Measurements from ENCODE around the gene ZNF304.

ZNF304 gene

DNA sequence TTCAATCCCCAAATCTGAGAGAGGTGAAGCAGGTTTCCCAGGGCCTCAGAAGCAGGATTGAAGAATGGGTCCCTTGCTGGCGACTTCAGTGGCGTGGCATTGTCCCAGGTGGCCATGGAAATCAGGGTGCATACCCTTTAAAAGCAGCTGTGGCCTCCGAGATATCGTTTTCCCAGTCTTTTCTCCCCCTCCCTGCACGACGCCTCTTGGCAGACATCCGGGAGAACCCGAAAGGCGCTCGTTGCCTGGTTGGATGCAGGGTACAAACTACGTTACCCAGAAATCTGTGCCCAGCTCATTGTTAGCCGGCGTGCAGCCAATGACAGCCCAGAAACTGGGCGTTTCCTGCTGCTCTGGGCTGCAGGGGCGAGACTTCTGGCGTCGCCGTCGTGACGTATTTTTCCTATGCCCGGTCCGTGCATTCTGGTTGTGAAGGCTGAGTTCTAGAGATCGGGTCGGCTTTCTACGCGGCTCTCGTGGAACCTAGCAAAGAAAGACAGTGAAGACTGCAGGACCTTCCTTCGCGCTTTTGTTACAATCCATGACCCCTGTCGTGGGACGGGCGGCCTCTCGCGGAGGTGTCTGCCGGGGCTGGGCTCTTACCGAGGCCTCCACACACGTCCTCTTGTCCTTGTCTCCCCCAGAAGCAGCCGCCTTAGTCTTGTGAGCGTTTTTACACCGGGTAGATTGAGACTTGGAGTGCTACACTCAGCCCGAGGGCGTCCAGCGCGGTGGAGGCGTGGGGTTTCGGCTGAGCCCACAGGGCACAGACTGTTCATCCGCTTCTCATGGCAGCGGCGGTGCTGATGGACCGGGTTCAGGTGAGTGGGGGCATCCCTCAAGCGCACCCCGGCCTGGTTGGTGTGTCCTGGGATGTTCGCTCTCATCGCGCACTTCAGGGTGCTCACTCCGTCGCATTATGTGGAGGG, at the start of gene ZNF304:
Gene ZNF304, plus strand, starts transcription at position 395 of the 929 bp plus-strand sequence. Its CDS starts 394 bp downstream, at position 789.
- H3K27me3 Mint-ChIP-seq, result peaks cover 8% of the 10 kb centered on the region
- H3K27ac Mint-ChIP-seq, result peak within 1 kb of the TSS; percentile 88
- peaks cover 52% of the 10 kb centered on the region for H3K36me3 Mint-ChIP-seq (ENCODE audit: low read depth)
- peaks cover 31% of the 10 kb centered on the region for H3K9me3 Mint-ChIP-seq
- peaks cover 32% of the 10 kb centered on the region for H3K4me1 Mint-ChIP-seq (ENCODE audit: low read depth)
- H3K4me3 Mint-ChIP-seq, result peak within 1 kb of the TSS; percentile 92

DNA sequence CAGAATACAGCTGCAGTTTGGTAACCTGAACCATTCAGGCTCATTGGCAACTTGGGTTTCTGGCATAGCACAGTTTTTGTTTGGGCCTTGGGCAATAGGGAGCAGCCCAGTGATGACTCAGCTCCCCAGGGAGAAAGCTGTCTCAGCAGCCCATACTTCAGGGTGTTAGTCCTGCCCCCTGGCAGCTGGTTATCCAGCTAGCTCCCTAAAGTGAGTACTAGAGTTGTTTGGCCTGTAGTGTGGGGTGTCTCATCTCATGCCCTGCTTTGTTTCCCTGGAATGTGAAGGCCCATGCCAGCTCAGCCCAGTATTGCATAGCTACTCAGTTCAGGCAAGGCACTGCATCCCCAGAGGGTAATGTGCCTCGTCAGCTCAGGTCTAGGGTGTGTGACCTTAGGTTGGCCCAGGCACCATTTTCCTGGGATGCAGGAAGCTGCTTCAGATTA, 49.0 kb upstream of the ZNF304 start:
- Mint-ChIP-seq H3K27ac (no peak overlapping the region), H3K4me1 (ENCODE audit: low read depth) (peaks cover 19% of the 10 kb centered on the region), H3K4me3 (no peak overlapping the region), H3K9me3 (peaks cover 14% of the 10 kb centered on the region), H3K36me3 (ENCODE audit: low read depth) (peaks cover 77% of the 10 kb centered on the region), H3K27me3 (no peaks in the 10 kb centered on the region)

DNA sequence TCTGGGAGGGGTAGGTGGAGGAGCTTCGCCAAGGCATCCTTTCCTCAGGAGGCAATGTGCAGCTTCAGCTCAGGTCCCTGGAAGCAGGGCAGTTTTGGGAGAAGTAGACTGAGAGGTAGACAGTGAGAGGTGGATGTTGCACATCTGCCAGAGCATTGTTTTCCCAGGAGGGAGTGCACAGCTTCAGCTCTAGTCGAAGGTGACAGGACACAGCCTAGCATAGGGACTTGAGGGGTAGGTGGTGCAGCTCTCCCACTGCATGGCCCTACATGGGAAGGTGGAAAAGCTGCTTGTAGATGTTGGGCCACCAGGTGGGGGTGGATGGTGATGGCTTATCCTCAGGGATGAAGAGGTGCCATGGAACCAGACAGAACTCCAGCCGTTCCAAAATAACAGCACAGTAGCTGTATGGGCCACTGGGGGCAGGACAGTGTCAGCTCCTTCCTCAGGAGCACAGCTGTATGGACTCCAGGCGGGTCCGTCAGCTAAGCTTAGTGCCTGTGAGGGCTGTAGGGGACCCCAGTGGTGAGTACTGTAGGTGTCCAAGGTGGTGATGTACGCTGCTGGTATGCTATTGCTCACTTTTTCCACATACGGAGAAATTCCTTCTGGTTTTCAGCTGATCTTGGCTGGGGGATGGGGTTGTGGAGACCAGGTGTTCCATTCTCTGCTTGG, 48.2 kb upstream of the ZNF304 start:
- Mint-ChIP-seq H3K4me3 (no peak overlapping the region), H3K36me3 (ENCODE audit: low read depth) (peaks cover 69% of the 10 kb centered on the region), H3K27me3 (no peaks in the 10 kb centered on the region), H3K4me1 (ENCODE audit: low read depth) (peaks cover 15% of the 10 kb centered on the region), H3K9me3 (peaks cover 9% of the 10 kb centered on the region), H3K27ac (no peak overlapping the region)

DNA sequence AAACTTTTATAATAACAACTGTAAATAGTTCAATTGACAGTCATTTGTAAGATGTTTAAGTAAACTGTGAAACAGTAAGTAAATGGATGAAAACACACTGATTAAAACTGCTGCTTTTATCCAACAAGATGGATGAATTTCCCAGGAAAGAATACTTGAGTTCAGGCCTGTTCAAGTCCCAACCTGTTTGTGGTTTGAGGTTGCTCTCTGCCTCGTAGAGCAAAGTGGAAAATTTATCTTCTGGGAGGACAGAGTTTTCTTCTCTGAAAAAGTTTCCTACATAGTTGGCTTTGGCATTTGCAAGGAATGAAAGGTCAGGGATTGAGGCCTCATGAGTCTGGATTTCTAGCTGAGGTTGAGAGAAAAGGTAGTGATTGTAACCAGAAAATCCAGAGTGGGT, 46.0 kb upstream of the ZNF304 start:
- Mint-ChIP-seq H3K27ac (no peak overlapping the region), H3K9me3 (peaks cover 12% of the 10 kb centered on the region), H3K4me1 (ENCODE audit: low read depth) (peaks cover 17% of the 10 kb centered on the region), H3K36me3 (ENCODE audit: low read depth) (peaks cover 59% of the 10 kb centered on the region), H3K27me3 (no peaks in the 10 kb centered on the region), H3K4me3 (no peak overlapping the region)

DNA sequence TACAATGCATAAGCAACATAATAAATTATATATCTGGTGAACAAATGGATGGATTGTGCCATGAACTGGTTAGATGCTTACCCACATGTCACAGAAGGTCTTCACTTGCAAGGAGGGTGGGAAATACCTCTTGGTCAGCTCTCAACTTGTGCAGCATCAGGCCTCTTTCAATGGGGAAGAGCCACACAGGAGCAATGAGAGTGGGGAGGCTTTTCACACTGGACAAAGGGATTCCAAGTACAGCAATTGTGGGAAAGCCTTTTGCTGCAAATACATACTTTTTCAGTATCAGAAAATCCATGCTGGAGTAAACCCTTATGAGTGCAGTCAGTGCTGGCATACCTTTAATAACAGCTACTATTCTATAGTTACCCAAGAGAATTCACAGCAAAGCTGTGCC, 42.6 kb upstream of the ZNF304 start:
- Mint-ChIP-seq H3K36me3 (ENCODE audit: low read depth) (peaks cover 27% of the 10 kb centered on the region), H3K9me3 (peaks cover 18% of the 10 kb centered on the region), H3K4me3 (no peak overlapping the region), H3K27ac (no peak overlapping the region), H3K27me3 (no peaks in the 10 kb centered on the region), H3K4me1 (ENCODE audit: low read depth) (peaks cover 11% of the 10 kb centered on the region)

DNA sequence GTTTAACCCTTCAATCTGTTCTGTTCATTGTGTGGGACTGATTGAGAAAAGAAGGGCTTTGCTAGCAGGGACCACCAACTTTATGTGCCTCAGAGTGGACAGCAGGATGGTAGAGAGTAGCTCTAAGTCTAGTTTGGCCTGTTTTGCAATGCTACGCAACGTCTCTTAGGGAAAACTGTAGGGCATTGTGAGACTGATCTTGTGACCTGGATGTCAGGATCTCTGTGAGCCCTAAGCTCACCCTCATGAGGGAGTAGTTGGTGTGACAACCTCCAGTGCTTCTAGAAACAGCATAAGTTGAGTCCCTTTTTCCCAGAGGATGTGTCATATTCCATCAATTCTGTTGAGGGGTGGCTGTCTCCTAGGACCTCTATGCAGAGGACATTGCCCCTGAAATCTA, 40.3 kb upstream of the ZNF304 start:
- peaks cover 21% of the 10 kb centered on the region for H3K36me3 Mint-ChIP-seq (ENCODE audit: low read depth)
- H3K4me3 Mint-ChIP-seq, result no peak overlapping the region
- H3K9me3 Mint-ChIP-seq, result peaks cover 28% of the 10 kb centered on the region
- peaks cover 10% of the 10 kb centered on the region for H3K27me3 Mint-ChIP-seq
- H3K27ac Mint-ChIP-seq, result no peak overlapping the region
- H3K4me1 Mint-ChIP-seq (ENCODE audit: low read depth), result peaks cover 5% of the 10 kb centered on the region

DNA sequence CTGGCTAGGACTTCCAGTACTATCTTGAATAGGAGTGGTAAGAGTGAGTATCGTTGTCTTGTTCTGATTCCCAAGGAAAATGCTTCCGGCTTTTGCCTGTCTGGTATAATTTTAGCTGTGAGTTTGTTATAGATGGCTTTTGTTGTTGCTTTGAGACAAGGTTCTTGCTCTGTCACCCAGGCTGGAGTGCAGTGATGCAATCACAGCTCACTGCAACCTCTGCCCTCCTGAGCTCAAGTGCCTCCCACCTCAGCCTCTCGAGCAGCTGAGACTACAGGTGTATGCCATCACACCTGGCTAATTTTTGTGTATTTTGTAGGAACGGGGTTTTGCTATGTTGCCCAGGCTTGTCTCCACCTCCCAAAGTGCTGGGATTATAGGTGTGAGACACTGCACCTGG, 36.9 kb upstream of the ZNF304 start:
- no peak overlapping the region for H3K27ac Mint-ChIP-seq
- H3K9me3 Mint-ChIP-seq, result peaks cover 27% of the 10 kb centered on the region
- H3K4me3 Mint-ChIP-seq, result no peak overlapping the region
- H3K4me1 Mint-ChIP-seq (ENCODE audit: low read depth), result peaks cover 5% of the 10 kb centered on the region
- H3K36me3 Mint-ChIP-seq (ENCODE audit: low read depth), result peaks cover 16% of the 10 kb centered on the region
- peaks cover 34% of the 10 kb centered on the region for H3K27me3 Mint-ChIP-seq

DNA sequence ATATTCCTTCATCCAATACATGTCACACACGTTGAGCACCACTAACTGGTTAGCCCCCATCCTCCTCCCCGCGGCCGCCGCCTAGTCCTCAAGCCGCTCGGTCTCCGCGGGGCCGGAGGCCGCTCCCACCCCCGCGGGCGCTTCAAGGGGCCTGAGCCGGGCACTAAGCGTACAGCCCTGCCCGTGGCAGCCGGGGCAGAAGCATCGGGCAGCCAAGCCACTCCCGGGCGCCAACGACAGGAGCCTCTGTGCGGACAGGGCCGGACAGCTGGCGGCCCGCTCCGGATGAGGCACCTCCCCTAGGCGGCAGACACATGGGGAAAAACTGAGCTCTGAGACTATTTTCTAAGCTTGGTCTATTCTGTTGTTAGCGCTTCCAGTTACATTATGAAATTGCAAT, 33.6 kb upstream of the ZNF304 start:
- Mint-ChIP-seq H3K4me3 (no peak overlapping the region), H3K9me3 (peaks cover 19% of the 10 kb centered on the region), H3K36me3 (ENCODE audit: low read depth) (peaks cover 14% of the 10 kb centered on the region), H3K27me3 (peaks cover 34% of the 10 kb centered on the region), H3K27ac (no peak overlapping the region), H3K4me1 (ENCODE audit: low read depth) (peaks cover 20% of the 10 kb centered on the region)

DNA sequence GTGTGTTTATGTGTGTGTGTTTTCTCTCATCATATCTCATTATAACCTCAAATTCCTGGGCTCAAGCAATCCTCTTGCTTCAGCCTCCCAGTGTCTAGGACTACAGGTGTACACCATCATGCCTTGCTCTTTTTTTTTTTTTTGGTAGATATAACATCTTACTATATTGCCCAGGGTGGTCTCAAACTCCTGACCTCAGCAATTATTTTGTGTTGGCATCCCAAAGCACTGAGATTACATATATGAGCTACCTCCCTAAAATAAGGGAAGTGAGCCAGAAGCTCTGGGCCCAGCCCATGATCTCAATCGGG, 31.2 kb upstream of the ZNF304 start:
- peak overlapping the region; percentile 90 for H3K4me3 Mint-ChIP-seq
- peaks cover 34% of the 10 kb centered on the region for H3K27me3 Mint-ChIP-seq
- peak overlapping the region; percentile 83 for H3K27ac Mint-ChIP-seq
- H3K9me3 Mint-ChIP-seq, result peaks cover 28% of the 10 kb centered on the region
- peaks cover 37% of the 10 kb centered on the region for H3K36me3 Mint-ChIP-seq (ENCODE audit: low read depth)
- peaks cover 25% of the 10 kb centered on the region for H3K4me1 Mint-ChIP-seq (ENCODE audit: low read depth)

DNA sequence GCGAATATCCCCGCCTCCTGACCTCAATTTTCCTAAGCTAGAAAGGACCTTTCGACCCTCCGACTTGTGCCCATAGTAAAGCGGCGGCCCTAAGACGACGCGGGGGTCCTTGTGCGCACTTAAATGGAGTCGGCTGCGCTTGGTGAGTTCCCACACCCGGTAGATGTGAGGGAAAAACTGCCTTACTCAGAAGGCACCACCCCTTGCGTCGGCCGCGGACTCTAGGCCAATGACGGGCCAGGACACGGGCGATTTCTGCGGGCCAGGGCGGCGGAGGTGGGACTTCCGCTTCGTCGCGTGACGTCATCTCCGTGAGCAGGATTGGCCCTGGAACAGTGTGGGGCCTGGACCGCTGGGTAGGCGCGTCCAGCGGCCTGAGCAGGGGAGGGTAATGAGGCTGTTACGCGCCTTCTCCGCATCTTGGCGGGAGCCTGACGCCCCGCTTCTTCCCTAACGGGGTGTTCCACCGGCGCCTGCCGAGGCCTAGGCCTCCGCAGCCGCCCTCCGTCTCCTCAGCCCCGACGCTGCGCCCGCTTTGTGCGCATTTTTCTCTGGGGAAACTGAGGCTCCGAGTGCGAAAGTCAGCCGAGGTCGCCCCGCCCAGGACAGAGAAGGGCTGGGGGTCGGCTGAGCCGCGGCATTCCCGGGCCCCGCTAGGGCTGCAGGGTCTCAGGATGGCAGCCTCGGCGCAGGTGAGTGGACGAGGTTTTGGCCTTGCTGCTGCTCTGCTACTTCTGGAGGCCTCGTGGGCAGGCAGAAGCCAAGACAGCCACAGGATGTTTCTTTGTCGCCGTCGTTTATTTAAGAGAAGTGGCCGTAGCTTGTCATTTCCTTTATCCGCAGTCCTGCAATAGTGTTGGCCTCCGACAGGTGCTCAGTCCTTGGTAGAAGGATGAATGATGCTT, 30.6 kb upstream of the ZNF304 start, which contains the start of gene ZNF543:
Gene ZNF543, plus strand, starts transcription at position 293 of the 905 bp plus-strand sequence. Its CDS starts 382 bp downstream, at position 675.
- H3K27ac Mint-ChIP-seq, result peak within 1 kb of the TSS; percentile 83
- H3K27me3 Mint-ChIP-seq, result peaks cover 28% of the 10 kb centered on the region
- peak within 1 kb of the TSS; percentile 90 for H3K4me3 Mint-ChIP-seq
- H3K36me3 Mint-ChIP-seq (ENCODE audit: low read depth), result peaks cover 39% of the 10 kb centered on the region
- H3K4me1 Mint-ChIP-seq (ENCODE audit: low read depth), result peaks cover 25% of the 10 kb centered on the region
- H3K9me3 Mint-ChIP-seq, result peaks cover 25% of the 10 kb centered on the region

DNA sequence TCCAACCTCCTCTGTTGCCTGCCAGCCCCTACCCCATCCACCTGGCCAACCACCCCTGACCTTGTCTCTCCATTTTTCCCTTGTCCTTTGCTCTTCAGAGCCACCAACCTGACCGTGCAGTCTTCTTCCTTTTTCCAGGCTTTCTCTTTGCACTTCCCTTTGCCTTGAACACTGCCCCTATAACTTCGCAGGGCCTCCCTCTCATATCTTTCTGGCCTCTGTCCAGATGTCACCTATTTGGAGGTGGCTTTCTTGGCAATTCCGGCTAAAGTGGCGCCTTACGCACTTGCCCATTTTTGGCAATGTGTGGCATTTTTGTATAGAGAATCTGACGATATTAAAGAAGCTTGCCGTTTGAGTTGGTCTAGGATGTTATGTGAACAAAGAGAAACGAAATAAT, 30.0 kb upstream of the ZNF304 start:
- Mint-ChIP-seq H3K36me3 (ENCODE audit: low read depth) (peaks cover 42% of the 10 kb centered on the region), H3K4me1 (ENCODE audit: low read depth) (peaks cover 25% of the 10 kb centered on the region), H3K27me3 (peaks cover 21% of the 10 kb centered on the region), H3K27ac (peak overlapping the region; percentile 83), H3K4me3 (peak overlapping the region; percentile 90), H3K9me3 (peaks cover 18% of the 10 kb centered on the region)

DNA sequence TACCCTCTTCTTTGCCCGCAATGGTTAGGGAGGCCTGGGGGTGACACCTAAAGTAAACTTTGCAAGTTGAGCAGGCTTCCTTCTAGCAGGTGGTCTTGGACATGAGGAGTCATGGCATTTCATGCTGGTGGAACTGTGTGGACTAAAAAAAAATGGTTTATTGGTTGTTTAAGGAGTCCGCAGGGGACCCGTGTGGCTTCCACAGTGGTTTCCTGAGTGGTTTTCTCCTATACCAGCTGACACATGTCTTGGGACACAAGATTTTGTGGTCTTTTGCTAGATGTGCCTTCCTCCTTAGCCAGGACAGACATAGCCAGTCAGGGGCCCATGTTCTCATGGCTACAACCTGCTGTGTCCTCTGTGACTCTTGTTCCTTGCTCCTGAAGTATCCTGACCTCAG, 29.3 kb upstream of the ZNF304 start:
- peak overlapping the region; percentile 90 for H3K4me3 Mint-ChIP-seq
- peaks cover 25% of the 10 kb centered on the region for H3K4me1 Mint-ChIP-seq (ENCODE audit: low read depth)
- H3K36me3 Mint-ChIP-seq (ENCODE audit: low read depth), result peaks cover 48% of the 10 kb centered on the region
- H3K9me3 Mint-ChIP-seq, result peaks cover 15% of the 10 kb centered on the region
- H3K27me3 Mint-ChIP-seq, result peaks cover 14% of the 10 kb centered on the region
- no peak overlapping the region for H3K27ac Mint-ChIP-seq

DNA sequence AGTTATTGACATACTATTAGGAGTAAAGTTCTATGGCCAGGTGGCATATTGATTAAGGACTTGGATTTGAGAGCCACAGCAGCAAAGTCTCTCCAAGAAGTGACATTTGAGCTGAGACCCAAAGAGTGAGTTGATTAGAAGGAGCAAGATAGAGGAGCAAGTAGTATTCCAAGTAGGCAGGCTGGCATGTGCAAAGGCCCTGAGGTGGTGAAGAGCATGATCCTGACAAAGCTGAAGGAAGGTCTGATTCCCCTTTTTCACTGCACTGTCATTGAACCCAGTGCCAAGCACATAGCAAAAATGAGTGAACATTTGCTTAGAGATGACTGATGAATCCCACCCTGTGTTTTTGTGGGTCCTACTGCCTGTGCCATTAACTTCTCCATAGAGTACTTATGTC, 26.1 kb upstream of the ZNF304 start:
- peaks cover 81% of the 10 kb centered on the region for H3K36me3 Mint-ChIP-seq (ENCODE audit: low read depth)
- no peak overlapping the region for H3K27ac Mint-ChIP-seq
- peaks cover 21% of the 10 kb centered on the region for H3K4me1 Mint-ChIP-seq (ENCODE audit: low read depth)
- no peak overlapping the region for H3K4me3 Mint-ChIP-seq
- no peaks in the 10 kb centered on the region for H3K27me3 Mint-ChIP-seq
- H3K9me3 Mint-ChIP-seq, result peaks cover 35% of the 10 kb centered on the region

DNA sequence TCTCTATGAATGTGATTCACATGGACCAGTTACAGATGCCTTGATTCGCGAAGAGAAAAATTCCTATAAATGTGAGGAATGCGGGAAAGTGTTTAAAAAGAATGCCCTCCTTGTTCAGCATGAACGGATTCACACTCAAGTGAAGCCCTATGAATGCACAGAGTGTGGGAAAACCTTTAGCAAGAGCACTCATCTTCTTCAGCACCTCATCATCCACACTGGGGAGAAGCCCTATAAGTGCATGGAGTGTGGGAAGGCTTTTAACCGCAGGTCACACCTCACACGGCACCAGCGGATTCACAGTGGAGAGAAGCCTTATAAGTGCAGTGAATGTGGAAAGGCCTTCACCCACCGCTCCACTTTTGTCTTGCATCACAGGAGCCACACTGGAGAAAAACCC, 23.1 kb upstream of the ZNF304 start:
- peaks cover 39% of the 10 kb centered on the region for H3K9me3 Mint-ChIP-seq
- no peak overlapping the region for H3K4me3 Mint-ChIP-seq
- H3K36me3 Mint-ChIP-seq (ENCODE audit: low read depth), result peaks cover 91% of the 10 kb centered on the region
- no peaks in the 10 kb centered on the region for H3K27me3 Mint-ChIP-seq
- H3K4me1 Mint-ChIP-seq (ENCODE audit: low read depth), result no peaks in the 10 kb centered on the region
- H3K27ac Mint-ChIP-seq, result no peak overlapping the region

Measured in stimulated activated naive CD8-positive, alpha-beta T cell treated with anti-CD3 and anti-CD28 coated beads, Interleukin-15, Interleukin-2, amounts not matched to agents 100 ng/mL and 50 ng/mL, for 24 hours (primary cell).